Stimulated activated CD4-positive, alpha-beta T cell treated with anti-CD3 and anti-CD28 coated beads, TNF-alpha, amount 100 ng/mL, for 4 hours (primary cell): Measurements from ENCODE around the gene ZNF232.
"Not testable (repeated sequence)": the region's sequence is repeated elsewhere in the genome, so short reads cannot be mapped to it uniquely, and the experiment has no call there.

Experiments
- DNase-seq, 3 experiments: peaks; one replicate each; pipeline ENCODE4 v3.0.0-alpha.2; 2020; ENCODE audit warnings: low read depth in 3 of 3

Gene ZNF232

GRCh38 chr17:5111402-5112204, at the start of gene ZNF232:
Gene ZNF232, minus strand, starts transcription at chr17:5111878. Its CDS starts 56 bp downstream, at chr17:5111822.
- DNase-seq, result peak; percentile 81 to 89 (median 82)

- not testable (repeated sequence) for DNase-seq
Measured at GRCh38 chr17:5160702-5161101, 49.0 kb upstream of the ZNF232 start.

- not testable (repeated sequence) for DNase-seq
Measured at GRCh38 chr17:5146122-5146521, 34.4 kb upstream of the ZNF232 start.

GRCh38 chr17:5142877-5143276, 31.2 kb upstream of the ZNF232 start:
- not testable (repeated sequence) for DNase-seq

GRCh38 chr17:5139458-5139732, 27.7 kb upstream of the ZNF232 start:
- DNase-seq, result no peak

GRCh38 chr17:5138616-5139457, 27.2 kb upstream of the ZNF232 start:
- DNase-seq, result no peak

- DNase-seq, result not testable (repeated sequence)
Measured at GRCh38 chr17:5138198-5138544, 26.5 kb upstream of the ZNF232 start.

- DNase-seq, result not testable (repeated sequence)
Measured at GRCh38 chr17:5137511-5138197, 26.0 kb upstream of the ZNF232 start.

GRCh38 chr17:5136580-5137412, 25.1 kb upstream of the ZNF232 start:
- not testable (repeated sequence) for DNase-seq

- no peak for DNase-seq
Measured at GRCh38 chr17:5135726-5136579, 24.3 kb upstream of the ZNF232 start.

GRCh38 chr17:5135131-5135712, 23.5 kb upstream of the ZNF232 start:
- not testable (repeated sequence) for DNase-seq

- not testable (repeated sequence) for DNase-seq
Measured at GRCh38 chr17:5134571-5134970, 22.9 kb upstream of the ZNF232 start.

- DNase-seq, result not testable (repeated sequence)
Measured at GRCh38 chr17:5133961-5134360, 22.3 kb upstream of the ZNF232 start.

- DNase-seq, result no peak
Measured at GRCh38 chr17:5133311-5133710, 21.6 kb upstream of the ZNF232 start.

- not testable (repeated sequence) for DNase-seq
Measured at GRCh38 chr17:5132503-5133225, 21.0 kb upstream of the ZNF232 start.

GRCh38 chr17:5131799-5132502, 20.3 kb upstream of the ZNF232 start:
- DNase-seq, result not testable (repeated sequence)

- DNase-seq, result no peak
Measured at GRCh38 chr17:5131146-5131715, 19.6 kb upstream of the ZNF232 start.

- not testable (repeated sequence) for DNase-seq
Measured at GRCh38 chr17:5130687-5131086, 19.0 kb upstream of the ZNF232 start.
